Measurements from ENCODE around the gene PPP1CB.

Gene PPP1CB

GRCh38 chr2:28745876-28746275 is 5.8 kb upstream of the PPP1CB start:
- no peak for DNase-seq

DNA sequence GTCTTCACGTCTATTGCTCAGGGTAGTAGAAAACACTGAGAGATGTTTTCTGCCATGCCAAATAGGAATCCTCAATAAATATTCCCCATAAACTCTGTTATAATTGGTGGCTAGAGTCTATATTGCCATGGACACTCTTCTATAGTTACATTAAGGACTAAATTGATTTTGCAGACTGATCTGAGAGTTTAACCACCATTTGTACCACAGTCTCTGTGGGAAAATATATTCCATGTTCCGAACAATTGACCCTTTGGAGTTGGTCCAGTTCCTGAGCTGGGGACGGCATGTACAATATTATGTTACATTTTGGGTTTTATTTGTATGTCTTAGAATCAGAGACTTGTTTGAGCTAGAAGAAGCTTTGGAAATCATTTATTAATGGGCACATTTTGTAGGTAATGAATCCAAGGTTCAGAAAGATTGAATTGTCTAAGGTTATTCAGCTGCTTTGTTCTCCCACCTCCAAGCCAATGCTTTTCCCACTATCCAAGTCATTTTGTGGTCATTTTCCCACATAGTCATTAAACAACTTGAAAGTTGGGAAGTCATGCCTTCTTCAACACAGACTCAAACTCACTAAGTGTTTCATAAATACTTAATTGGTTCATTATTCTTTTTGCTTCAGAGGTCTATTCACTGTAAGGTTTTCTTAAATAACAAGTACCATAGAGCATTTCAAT is 5.1 kb upstream of the PPP1CB start:
- DNase-seq = no peak

- no peak for DNase-seq
These were observed 3.9 kb upstream of the PPP1CB start for GRCh38 chr2:28747714-28748113.

- DNase-seq = no peak
These were observed 3.5 kb upstream of the PPP1CB start for GRCh38 chr2:28748176-28748575.

GRCh38 chr2:28748941-28749340 is 2.7 kb upstream of the PPP1CB start:
- DNase-seq = no peak

DNA sequence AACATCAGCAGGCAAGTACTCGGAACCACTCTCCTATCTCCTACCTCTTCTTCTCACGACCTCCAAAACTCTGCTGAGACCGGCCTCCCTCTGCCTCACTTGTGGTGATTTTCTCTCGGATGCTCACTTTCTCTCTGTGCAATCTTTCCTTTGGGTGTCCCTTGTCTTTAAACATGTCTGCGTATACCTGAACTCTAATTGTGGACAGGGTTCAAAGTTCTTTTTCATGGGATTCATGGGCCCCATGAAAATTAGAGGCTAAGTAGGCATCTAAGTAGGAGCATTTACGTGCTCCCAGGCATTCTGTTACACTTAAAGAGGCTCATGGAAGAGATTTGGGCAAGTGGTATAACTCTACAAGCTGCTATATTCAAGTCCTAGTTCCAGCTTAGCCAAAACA is 2.1 kb upstream of the PPP1CB start:
- no peak for DNase-seq

- DNase-seq = peak in 1 of 4 experiments; percentile 15
These were observed 1.0 kb upstream of the PPP1CB start for GRCh38 chr2:28750316-28751251.

DNA sequence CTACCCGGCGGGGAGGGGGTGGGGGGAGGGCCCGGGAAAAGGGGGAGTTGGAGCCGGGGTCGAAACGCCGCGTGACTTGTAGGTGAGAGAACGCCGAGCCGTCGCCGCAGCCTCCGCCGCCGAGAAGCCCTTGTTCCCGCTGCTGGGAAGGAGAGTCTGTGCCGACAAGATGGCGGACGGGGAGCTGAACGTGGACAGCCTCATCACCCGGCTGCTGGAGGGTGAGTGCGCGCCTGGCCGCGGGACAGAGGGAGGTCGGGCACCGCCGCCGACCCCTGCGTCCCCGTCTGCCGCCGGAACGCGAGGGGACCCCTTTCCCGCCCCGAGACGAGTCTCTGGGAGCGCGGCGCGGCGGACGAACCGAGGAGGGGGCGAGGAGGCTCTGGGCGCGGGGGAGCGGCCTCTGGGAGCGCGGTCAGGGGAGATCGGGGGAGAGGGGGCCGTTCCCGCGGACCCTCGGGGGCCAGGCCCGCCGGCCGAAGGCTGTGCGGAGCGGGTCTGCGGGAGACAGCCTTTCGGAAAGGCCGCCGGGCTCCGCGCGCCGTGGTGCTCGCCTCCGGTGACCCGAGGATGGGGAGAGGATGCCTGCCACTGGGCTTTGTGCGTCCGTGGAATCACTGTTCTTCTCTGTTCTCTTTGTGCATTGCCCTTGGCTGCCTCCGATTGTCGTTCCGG is 463 bp downstream of the PPP1CB start:
- peak; percentile 21 to 62 (median 54) for DNase-seq

DNA sequence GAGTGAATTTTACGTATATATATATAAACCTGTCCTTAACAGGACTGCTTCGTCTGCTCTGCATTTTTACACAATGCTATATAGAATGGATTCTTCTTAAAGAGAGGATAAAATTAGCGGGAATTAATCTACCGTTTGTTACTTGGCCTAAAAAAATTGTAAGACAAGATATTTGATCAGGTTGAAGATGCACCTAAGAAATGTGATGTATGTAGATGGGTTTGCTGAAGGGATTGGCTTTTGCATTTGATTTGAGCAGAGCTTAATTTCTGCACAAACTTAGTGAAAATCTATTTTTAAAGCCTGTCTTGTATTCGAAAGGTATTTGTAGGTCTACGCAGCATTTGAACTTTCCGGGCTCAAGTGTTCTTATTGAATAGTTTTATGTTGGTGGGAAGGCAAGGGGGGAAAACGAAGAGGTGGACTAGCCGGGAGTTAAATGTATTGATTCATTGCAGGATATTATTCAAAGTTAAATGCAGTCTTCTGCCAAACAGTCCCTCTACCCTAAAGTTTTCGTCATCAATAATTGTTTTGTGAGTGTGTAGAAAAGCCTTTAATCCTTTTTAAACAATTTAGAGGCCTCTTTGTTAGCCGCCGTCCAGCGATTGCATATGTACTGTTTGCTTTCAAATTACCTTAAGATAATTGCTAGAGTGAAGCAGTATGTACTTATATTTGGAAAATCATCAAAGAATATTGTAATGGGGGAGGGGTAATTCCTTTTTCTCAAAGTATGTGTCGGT is 1.2 kb downstream of the PPP1CB start:
- DNase-seq = no peak

DNA sequence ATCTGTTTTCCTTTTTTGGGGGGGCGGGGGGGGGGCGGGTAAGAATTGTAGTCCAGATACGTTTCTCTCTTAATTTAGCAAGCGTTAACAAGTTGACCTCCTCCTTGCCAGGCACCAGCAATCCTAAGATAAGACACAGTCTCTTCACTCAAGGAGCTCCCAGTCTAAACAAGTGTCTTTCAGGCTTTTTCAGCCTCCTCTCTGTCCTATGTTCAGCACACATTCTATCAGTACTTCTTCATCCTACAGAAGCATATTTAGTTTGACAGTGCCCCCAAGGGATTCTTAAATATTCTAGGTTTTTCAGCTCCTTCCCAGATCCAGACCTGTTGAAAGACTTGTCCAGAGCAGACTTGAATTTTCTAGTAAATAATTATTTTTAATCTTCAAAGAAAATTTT is 2.7 kb downstream of the PPP1CB start:
- no peak for DNase-seq

GRCh38 chr2:28755421-28755820 is 3.8 kb downstream of the PPP1CB start:
- DNase-seq = no peak

DNA sequence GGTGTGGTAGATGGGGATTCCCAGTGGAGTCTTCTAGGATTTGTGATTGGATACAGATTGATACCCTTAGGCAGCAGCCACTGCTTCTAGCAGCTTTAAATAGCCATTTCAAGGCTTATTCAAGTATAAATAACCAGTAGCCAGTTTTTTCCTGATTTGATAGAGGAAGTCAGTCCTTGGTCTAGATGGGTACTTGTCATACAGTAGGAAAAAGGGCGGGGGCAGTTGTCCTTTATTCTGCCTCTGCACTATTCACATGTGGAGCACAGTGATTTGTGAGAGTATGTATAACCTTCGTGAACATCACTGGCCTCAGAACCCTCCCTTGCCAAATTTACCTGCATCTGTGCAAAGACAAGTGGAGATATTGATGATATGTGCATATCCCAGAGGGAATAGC is 6.8 kb downstream of the PPP1CB start:
- DNase-seq = no peak

DNA sequence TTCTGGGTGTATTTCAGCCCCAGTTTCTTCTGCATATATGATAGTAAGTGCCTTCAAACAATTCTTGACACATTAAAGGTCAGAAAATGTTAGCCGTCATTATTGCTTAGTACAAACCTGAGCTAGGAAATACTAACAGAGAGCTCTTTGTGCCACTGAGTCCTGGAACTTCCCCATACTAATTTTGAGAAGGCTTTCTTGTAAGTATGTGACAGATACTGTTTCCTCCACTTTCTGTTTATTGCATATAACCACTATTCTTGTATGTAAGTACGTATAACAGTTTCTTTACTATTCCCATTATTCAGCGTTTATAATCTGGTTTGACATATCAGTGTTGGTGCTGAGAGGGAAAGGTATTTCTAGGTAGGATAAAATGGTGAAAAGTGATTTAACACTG is 9.8 kb downstream of the PPP1CB start:
- no peak for DNase-seq

DNA sequence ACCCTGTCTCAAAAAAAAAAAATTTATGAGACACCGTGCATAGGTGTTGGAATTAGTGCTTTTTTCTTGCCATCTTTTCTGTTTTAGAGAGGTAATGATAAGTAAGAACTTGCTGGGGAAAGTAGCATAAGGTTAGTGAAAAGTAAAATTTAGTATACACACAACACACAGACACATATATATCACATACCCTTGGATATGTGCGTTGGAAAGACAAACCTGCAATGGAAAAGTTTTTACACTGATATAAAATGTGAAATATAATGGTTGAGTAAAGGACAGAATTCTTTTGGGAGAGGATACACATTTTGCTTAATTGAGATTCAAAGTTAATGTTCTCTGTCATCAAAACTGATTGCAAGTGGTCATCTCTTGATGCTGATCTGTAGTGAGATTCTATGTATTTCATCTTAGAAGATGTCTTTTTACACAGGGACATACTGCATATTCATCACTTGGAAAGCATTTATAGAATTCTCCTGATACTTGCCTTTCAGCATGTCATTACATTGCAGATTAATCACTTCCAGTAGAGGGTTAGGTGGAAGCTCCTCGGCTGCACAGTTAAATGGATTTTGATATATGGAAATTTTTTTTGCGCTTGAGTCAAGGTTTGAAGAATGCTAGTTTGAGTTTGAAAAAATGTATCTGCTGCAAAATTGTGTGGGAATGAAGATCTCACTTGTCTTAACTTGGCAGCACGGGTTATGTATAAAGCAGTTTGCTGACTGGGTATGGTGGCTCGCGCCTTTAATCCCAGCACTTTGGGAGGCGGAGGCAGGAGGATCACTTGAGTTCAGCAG is 13.5 kb downstream of the PPP1CB start:
- no peak for DNase-seq

DNA sequence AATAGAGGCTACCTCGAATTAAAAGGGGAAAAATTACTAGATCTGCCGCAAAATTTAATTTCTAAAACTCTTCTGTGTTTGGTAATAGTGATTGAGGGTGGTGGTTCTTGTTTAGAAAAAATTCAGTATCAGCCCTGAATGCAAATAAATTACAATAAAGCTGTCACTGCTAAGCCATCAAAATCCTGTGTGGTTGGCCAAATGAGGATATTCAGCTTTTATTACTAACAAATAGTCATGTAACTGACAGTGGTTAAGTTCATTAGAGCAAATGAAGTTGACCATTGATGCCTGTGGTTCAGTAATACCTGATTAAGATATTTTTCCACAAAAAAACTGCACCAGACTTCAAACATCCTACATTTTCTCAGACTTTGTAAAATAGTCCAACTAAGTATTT is 14.4 kb downstream of the PPP1CB start:
- no peak for DNase-seq

DNA sequence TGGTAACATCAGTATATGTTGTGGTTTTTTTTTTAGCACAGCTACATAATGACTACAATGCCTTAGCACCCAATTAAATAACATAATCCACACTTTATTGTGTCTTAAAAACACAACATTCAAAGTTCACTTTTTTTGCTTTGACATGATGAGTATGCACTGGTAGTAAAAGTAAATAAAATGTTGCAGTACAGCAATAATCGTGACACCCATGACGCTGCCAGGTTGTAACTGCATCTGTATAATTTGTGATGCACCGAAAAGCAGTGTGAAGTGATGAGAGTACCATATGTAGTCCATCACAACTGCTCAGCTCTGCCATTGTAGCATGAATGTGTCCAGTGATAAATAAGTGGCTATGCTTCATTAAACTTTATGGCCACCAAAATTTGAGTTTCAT is 15.7 kb downstream of the PPP1CB start:
- DNase-seq = no peak

DNA sequence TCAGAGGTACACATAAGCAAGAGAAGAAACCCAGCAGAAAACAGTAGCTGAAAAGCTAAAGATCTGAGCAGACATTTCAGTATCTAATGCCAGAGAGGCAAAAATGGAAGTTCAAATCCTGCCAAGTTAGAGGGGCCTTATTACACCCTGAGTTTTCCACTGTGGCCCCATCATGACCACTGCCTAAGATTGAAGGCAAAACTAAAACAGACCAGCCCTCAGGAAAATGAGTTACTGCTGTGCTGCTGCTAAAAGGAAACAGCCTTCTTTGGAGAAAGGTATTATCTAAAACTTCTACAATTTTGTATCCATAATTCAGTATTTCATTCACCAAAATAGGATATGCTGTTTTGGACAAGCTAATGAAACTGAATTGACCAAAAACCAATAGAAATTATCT is 16.8 kb downstream of the PPP1CB start:
- DNase-seq = no peak

DNA sequence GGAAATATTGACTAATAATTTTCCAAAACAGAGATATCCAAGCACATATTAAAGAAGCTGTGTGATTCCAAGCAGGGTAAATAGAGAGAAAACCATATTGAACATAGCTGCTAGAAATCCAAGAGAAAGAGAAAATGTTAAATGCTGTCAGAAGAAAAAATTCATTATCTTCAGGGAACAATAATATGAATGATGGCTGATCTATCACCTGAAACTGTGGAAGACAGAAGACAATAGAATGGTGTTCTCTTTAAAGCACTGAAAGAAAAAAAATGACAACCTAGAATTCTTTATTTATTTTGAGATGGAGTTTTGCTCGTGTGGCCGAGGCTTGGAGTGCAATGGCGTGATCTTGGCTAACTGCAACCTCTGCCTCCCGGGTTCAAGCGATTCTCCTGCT is 17.3 kb downstream of the PPP1CB start:
- no peak for DNase-seq

- DNase-seq = no peak
These were observed 20.7 kb downstream of the PPP1CB start for GRCh38 chr2:28772351-28772750.

GRCh38 chr2:28776471-28776870 is 24.8 kb downstream of the PPP1CB start:
- no peak for DNase-seq

DNA sequence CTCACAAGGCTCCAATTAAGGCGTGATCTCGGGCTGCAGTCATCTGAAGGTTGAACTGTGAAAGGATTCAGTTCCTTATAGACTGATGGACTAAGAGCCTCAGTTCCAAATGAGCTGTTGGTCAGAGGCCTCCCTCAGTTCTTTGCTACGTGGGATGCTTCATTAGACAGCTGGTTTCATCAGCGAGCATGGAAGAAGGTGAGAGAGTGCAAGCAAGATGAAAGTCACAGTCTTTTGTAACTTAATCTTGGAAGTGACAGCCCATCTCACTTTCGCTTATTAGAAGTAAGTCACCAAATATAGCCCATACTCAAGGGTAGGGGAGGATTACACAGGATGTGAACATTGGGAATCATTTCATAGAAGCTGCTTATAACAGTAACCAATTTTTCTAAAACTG is 26.8 kb downstream of the PPP1CB start:
- no peak for DNase-seq

GRCh38 chr2:28779001-28779400 is 27.4 kb downstream of the PPP1CB start:
- DNase-seq = no peak
